Brain microvascular endothelial cell (primary cell): Measurements from ENCODE around the gene ABCG5.

Experiments
- DNase-seq: peaks from one replicate; pipeline ENCODE4 v3.0.0-alpha.2; 2020
- H3K27ac ChIP-seq: fragments of 250-450 bp; sonication (Bioruptor Pico); 2 replicates; pipeline ENCODE4 v1.5.1; 2020; ENCODE audit warnings: mild to moderate bottlenecking, moderate library complexity
- H3K27me3 ChIP-seq: fragments of 250-450 bp; sonication (Bioruptor Pico); replicated peaks from 2 replicates; pipeline ENCODE4 v1.5.1; 2020; ENCODE audit warnings: mild to moderate bottlenecking
- H3K36me3 ChIP-seq: fragments of 250-450 bp; sonication (Bioruptor Pico); replicated peaks from 2 replicates; pipeline ENCODE4 v1.5.1; 2020; ENCODE audit warnings: mild to moderate bottlenecking
- H3K4me3 ChIP-seq: 2 replicates; pipeline ENCODE4 v1.5.1; 2011; ENCODE audit warnings: low read depth, mild to moderate bottlenecking, control low read depth, low read length, moderate library complexity
- in situ Hi-C: cut with HindIII; loops from 2 replicates; pipeline ENCODE4 v1.10.0; 2017; ENCODE audit warnings: low sequenced_read_pairs, low pct_ligation_motif_present
- TF ChIP-seq, protein P1 (sequence below): IDR thresholded peaks from 2 replicates; pipeline ENCODE4 v1.5.1; 2011; ENCODE audit warnings: low read depth, mild to moderate bottlenecking, moderate library complexity, low read length, control low read depth, inconsistent platforms; ENCODE audit errors: missing control alignments

ABCG5 gene

GRCh38 chr2:43841949-43842865 lies 3.6 kb upstream of the ABCG5 start:
- no peak overlapping the region for H3K27ac ChIP-seq
- no peaks in the 10 kb centered on the region for H3K27me3 ChIP-seq
- TF ChIP-seq, protein P1, sequence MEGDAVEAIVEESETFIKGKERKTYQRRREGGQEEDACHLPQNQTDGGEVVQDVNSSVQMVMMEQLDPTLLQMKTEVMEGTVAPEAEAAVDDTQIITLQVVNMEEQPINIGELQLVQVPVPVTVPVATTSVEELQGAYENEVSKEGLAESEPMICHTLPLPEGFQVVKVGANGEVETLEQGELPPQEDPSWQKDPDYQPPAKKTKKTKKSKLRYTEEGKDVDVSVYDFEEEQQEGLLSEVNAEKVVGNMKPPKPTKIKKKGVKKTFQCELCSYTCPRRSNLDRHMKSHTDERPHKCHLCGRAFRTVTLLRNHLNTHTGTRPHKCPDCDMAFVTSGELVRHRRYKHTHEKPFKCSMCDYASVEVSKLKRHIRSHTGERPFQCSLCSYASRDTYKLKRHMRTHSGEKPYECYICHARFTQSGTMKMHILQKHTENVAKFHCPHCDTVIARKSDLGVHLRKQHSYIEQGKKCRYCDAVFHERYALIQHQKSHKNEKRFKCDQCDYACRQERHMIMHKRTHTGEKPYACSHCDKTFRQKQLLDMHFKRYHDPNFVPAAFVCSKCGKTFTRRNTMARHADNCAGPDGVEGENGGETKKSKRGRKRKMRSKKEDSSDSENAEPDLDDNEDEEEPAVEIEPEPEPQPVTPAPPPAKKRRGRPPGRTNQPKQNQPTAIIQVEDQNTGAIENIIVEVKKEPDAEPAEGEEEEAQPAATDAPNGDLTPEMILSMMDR = no peak
- H3K36me3 ChIP-seq = no peaks in the 10 kb centered on the region
- in situ Hi-C loops = no loop called here
- H3K4me3 ChIP-seq = no peak overlapping the region
- DNase-seq = no peak

DNA sequence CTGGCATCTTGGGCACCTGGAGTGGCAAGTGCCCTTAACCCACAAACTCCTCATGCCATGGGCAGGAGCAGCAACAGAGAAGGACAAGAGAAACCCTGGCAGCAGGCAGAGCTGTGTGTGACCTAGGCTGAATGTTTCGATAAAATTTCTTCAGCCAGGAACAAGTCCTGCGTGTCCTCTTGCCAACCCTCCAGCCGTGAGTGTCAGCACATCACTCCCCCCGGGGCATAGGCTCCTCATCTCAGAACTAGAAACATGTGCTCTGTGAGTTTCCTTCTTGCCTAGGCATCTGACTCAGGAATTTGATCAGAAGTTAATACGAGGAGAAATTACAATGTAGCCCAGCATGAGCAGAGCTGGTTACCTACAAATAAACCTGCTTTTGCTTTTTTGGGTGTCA lies 2.3 kb upstream of the ABCG5 start:
- no peak overlapping the region for H3K4me3 ChIP-seq
- H3K27me3 ChIP-seq = no peaks in the 10 kb centered on the region
- no peaks in the 10 kb centered on the region for H3K36me3 ChIP-seq
- no peak for DNase-seq
- TF ChIP-seq, protein P1 = no peak
- in situ Hi-C loops = no loop called here
- H3K27ac ChIP-seq = no peak overlapping the region

DNA sequence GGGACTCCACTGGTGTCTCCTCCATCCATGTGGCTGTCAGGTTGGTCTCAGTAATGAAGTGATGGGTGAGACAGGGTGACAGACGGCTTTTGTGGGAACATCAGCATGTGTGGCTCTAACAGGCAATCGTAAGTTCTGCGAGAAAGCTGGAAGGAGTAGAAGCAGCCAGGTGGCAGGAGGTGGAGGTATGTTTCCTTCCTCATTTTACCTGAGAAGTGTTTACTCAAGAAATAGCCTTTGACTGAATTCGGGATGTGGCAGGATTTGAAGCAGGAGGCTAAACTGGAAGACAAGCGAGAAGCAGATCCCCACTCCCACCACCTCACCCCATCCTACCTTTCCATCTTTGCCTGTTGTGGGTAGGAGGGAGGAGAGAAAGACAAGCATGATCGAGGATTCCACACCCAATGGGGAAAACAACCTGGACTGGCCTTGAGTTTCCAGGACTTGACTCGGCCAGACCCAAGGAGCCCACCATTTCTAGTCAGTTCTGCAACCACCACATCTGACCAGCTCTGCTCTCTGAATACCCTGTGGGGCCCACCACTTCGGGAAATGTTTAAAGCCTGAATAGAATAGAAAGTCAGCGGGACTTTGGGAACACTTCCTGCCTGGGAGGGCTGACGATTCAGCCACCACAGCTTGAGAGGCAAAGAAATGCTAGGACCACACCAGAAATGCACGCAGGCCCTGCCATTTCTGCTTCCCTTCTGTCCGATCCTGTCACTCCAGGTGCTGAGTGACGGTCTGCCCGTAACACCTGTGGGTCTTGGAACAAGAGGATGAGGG lies 1.3 kb upstream of the ABCG5 start:
- Histone ChIP-seq H3K27ac (no peak overlapping the region), H3K4me3 (no peak overlapping the region), H3K27me3 (no peaks in the 10 kb centered on the region), H3K36me3 (no peaks in the 10 kb centered on the region)
- TF ChIP-seq, protein P1 = no peak
- in situ Hi-C loops = no loop called here
- DNase-seq = no peak

GRCh38 chr2:43837831-43838559 lies 644 bp downstream of the ABCG5 start:
- in situ Hi-C loops = no loop called here
- no peaks in the 10 kb centered on the region for H3K27me3 ChIP-seq
- no peak for DNase-seq
- H3K27ac ChIP-seq = no peak overlapping the region
- no peak overlapping the region for H3K4me3 ChIP-seq
- H3K36me3 ChIP-seq = no peaks in the 10 kb centered on the region
- TF ChIP-seq, protein P1 = no peak

DNA sequence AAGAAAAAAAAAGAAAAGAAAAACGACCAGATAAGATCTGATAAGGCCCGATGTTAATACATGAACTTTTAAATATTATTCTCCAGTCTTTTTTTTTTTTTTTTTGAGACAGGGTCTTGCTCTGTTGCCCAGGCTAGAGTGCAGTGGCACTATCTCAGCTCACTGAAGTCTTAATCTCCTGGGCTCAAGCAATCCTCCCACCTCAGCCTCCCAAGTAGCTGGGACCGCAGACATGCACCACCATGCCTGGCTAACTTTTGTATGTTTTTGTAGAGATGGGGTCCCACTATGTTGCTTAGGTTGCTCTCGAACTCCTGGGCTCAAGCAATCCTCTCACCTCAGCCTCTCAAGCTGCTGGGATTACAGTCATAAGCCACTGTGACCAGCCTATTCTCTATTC lies 1.6 kb downstream of the ABCG5 start:
- in situ Hi-C loops = no loop called here
- no peak overlapping the region for H3K4me3 ChIP-seq
- TF ChIP-seq, protein P1 = no peak
- H3K36me3 ChIP-seq = no peaks in the 10 kb centered on the region
- no peaks in the 10 kb centered on the region for H3K27me3 ChIP-seq
- DNase-seq = no peak
- H3K27ac ChIP-seq = no peak overlapping the region
